ENCODE data around the gene FAM171A1.

DNA sequence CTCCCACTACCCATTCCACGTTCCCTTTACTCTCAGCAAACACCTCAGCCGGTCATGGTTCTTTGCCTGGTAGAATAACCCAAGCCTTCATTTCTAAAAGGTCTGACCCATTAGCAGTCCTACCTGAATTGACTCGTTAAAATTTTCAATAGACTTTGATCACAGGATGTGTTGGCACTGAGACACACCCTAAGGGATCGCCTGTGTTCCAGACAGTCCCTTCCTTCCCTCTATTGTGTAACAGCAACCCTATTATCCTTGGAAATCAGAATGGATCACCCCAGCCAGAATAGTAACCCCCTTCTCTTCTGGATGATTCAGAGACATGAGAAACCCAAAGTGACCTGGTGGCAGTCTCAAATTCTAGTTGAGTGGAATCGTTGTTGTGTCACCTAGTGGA, 20.4 kb upstream of the FAM171A1 start:
- TF ChIP-seq, protein P1, sequence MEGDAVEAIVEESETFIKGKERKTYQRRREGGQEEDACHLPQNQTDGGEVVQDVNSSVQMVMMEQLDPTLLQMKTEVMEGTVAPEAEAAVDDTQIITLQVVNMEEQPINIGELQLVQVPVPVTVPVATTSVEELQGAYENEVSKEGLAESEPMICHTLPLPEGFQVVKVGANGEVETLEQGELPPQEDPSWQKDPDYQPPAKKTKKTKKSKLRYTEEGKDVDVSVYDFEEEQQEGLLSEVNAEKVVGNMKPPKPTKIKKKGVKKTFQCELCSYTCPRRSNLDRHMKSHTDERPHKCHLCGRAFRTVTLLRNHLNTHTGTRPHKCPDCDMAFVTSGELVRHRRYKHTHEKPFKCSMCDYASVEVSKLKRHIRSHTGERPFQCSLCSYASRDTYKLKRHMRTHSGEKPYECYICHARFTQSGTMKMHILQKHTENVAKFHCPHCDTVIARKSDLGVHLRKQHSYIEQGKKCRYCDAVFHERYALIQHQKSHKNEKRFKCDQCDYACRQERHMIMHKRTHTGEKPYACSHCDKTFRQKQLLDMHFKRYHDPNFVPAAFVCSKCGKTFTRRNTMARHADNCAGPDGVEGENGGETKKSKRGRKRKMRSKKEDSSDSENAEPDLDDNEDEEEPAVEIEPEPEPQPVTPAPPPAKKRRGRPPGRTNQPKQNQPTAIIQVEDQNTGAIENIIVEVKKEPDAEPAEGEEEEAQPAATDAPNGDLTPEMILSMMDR (IDR thresholded peaks at IDR 0.05) = no peak
- TF ChIP-seq EZH2 (IDR thresholded peaks at IDR 0.05; ENCODE audit: borderline replicate concordance, insufficient read depth, low read depth, low read length, poor library complexity, severe bottlenecking) = no peak
